IPS-18a (cell line): ENCODE measurements around the gene TBATA.

Experiments
- H3K27ac ChIP-seq: one replicate; pipeline ENCODE4 v1.5.1; 2013; ENCODE audit warnings: low read length
- H3K27me3 ChIP-seq: one replicate; pipeline ENCODE4 v1.6.1; 2013; ENCODE audit warnings: mild to moderate bottlenecking, low read length; ENCODE audit not compliant: control insufficient read depth, insufficient read depth
- H3K36me3 ChIP-seq: one replicate; pipeline ENCODE4 v1.6.1; 2013; ENCODE audit warnings: low read depth, low read length; ENCODE audit not compliant: control insufficient read depth
- H3K4me1 ChIP-seq: one replicate; pipeline ENCODE4 v1.6.1; 2013; ENCODE audit warnings: low read depth, low read length; ENCODE audit not compliant: control insufficient read depth
- H3K4me3 ChIP-seq: one replicate; pipeline ENCODE4 v1.5.1; 2013; ENCODE audit warnings: low read length
- H3K9ac ChIP-seq: one replicate; pipeline ENCODE4 v1.6.1; 2013; ENCODE audit warnings: mild to moderate bottlenecking, low read length, moderate library complexity
- H3K9me3 ChIP-seq: one replicate; pipeline ENCODE4 v1.6.1; 2013; ENCODE audit warnings: low read depth, low read length; ENCODE audit not compliant: control insufficient read depth

The TBATA gene

DNA sequence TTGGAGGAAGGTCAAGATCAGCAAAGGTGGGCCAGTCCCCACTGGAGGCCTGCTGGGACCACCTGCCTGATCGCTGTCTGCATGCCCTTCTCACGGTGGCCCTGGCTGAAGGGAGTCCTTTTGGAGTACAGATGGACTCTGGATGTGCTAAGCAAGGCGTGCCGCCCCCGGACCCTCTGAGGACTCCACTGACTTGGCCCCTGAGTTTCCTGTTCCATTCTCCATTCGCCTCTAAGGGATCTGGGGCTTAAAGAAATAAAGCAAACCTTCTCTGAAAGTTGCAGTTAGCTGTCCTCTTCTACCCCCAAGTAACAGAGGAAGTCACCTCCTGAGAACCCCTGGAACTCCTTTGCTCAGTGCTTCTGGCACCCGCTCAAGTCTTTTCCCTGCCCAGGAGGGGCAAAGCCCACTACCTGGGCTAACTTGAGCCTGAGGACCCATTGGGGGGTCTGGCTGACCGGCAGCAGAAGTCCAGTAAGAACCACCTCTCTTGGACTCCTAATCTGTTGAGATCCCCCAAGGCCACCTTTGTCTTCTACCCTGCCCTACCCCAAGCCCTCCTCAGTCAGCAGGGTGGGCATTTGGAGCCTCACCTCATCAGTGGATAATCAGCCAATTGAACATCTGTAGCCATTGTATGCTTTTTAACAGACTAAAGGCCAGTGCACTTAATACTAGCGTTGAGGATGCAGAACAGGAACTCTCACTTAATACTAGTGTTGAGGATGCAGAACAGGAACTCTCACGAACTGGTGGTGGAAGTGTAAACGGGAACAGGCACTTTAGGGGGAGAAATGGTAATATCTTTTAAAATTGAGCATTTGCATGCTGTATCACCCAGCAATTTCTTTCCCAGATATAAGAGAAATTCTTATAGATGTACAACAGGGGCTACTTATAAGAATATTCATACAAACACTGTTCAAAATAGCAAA is 2.2 kb downstream of the TBATA start:
- Histone ChIP-seq H3K9me3 (no peaks in the 10 kb centered on the region), H3K9ac (no peak overlapping the region), H3K27me3 (no peaks in the 10 kb centered on the region), H3K4me3 (no peak overlapping the region), H3K27ac (no peak overlapping the region), H3K4me1 (no peaks in the 10 kb centered on the region), H3K36me3 (no peaks in the 10 kb centered on the region)

DNA sequence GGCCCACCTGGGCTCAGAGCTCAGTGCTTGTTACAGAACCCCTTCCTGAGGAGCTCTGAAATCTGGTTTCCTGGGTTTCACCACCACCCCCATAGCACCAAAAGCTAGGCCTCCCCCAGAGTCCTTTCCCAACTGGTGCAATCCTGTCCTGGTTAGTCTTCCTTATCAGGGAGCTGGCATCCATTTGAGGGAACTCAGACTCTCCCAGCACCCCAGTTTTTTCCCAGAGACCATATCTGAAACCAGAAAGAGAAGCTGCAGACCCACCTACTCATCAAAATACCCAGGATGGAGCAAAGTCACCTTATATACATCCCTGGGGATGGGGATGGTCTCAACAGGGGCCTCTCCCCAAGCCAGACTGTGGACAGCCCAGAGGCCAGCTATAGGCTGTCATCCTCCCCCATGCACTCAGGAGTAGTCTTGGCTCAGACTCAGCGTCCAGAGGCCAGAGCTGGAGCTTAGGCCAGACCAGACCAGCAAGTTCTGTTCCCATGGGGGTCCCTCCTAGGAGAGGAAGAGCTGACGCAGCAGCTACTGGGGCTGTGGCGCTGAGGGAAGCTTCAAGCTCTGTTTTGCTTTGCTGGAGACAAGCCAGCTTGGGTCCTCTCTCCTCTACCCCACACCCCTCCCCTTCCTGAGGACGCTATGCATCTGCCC is 3.0 kb downstream of the TBATA start:
- Histone ChIP-seq H3K9me3 (no peaks in the 10 kb centered on the region), H3K9ac (no peak overlapping the region), H3K36me3 (no peaks in the 10 kb centered on the region), H3K27ac (no peak overlapping the region), H3K4me3 (no peak overlapping the region), H3K27me3 (no peaks in the 10 kb centered on the region), H3K4me1 (no peaks in the 10 kb centered on the region)

DNA sequence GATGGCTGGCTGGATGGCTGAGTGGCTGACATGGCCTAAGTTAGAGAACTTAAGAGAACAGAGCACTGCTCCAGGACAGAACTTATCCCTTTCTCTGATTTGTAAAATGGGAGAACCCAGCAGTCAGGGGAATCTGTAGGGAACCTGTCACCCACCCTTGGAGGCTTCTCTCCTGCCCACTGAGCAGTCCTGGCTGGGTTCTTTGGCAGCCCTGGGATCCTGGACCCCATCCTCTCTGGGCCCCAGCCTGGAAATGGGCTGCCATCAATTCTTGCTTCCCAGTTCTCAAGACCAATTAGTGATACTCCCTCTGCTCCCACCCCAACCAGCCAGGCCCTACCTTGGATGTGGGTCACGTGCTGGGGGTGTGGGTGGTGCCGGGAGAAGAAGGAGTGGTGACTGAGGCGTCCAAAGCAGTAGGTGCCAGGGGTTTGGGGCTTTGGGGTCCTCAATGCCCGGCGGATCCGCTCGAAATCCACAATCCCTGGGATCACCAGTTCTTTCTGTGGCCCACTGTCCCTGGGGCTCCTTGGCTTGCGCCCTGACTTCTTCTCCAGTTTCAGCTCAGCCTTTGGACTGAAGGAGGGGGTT is 3.6 kb downstream of the TBATA start:
- no peaks in the 10 kb centered on the region for H3K9me3 ChIP-seq
- H3K9ac ChIP-seq = no peak overlapping the region
- H3K4me1 ChIP-seq = no peaks in the 10 kb centered on the region
- H3K4me3 ChIP-seq = no peak overlapping the region
- no peak overlapping the region for H3K27ac ChIP-seq
- no peaks in the 10 kb centered on the region for H3K27me3 ChIP-seq
- H3K36me3 ChIP-seq = no peaks in the 10 kb centered on the region

DNA sequence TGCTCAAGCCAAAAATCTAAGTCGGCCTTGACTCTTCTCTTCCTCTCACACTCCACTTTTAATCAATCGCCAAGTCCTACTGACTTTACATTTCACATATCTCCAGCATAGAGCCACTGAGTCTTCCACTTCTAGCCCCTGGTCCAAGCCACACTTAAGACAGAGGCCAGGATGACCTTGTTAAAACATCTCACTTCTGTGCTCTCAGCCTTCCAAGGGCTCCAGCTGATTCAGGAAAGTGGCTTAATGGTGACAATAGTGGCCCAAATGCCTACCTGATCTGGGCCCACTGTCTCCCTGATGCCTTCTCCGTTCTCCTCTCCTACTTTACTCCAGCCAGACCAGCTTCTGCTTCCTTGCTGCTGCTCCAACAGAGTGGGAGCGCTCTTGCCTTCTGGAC is 4.4 kb downstream of the TBATA start:
- H3K4me1 ChIP-seq = no peaks in the 10 kb centered on the region
- H3K9ac ChIP-seq = no peak overlapping the region
- no peak overlapping the region for H3K4me3 ChIP-seq
- H3K27me3 ChIP-seq = no peaks in the 10 kb centered on the region
- no peaks in the 10 kb centered on the region for H3K36me3 ChIP-seq
- no peak overlapping the region for H3K27ac ChIP-seq
- no peaks in the 10 kb centered on the region for H3K9me3 ChIP-seq

DNA sequence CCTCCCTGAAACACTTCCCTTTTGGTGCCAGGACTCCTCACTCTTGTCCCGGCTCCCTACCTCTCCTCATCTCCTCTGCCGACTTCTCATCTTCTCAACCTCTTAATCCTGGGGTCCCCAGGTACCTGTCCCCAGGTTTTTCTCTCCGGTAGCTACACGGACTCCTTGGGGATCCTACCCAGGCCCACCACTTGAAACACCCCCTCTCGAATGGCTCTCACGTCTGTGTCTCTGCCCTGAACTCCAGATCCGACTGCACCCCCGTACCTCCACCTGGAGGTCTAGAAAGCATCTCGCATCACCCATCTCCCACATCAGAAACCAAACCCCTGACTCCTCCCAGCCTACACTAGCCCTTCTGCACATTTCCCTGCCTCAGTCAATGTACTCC is 4.8 kb downstream of the TBATA start:
- Histone ChIP-seq H3K27ac (no peak overlapping the region), H3K4me1 (no peaks in the 10 kb centered on the region), H3K4me3 (no peak overlapping the region), H3K9ac (no peak overlapping the region), H3K9me3 (no peaks in the 10 kb centered on the region), H3K36me3 (no peaks in the 10 kb centered on the region), H3K27me3 (no peaks in the 10 kb centered on the region)

DNA sequence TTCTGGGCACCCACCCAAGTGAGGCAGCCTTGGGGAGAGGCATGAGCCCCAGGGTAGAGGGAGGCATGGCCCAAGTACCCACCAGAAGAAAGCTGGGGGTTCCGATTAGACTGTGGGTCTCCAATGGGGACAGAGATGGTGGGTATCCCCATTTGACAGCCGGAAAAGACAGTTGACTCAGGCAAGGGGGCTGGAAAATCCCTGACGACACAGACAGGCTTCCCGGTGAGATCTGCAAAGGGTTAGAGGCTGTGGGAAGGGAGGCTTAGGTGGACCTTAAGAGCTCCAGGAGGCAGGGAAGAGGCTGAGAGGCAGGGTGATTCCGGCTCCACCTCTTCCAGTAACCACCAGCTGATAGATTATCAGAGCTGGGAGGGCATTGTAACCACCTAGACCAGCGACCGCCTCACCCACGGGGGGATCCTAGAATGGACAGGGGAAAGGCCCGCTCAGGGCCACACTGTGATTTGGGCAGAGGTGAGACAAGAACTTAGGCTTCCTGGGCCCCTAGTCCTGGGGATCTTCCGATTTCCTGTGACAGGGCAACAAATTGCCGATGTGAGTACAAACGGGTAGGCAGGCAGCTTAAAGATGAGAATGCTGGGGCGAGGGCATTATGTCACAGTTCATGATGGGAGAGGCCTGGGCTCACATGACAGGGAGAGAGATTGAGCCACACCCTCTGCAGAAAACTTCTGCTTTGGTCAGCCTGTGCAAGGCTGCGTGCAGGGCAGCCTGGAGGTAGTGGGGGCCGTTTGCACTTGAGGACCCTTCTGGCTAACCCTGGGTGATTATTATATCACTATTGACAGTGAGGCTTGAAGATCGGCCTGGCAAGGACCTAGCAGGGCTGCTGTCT is 5.4 kb downstream of the TBATA start:
- Histone ChIP-seq H3K9ac (no peak overlapping the region), H3K9me3 (no peaks in the 10 kb centered on the region), H3K27me3 (no peaks in the 10 kb centered on the region), H3K4me1 (no peaks in the 10 kb centered on the region), H3K27ac (no peak overlapping the region), H3K36me3 (no peaks in the 10 kb centered on the region), H3K4me3 (no peak overlapping the region)

DNA sequence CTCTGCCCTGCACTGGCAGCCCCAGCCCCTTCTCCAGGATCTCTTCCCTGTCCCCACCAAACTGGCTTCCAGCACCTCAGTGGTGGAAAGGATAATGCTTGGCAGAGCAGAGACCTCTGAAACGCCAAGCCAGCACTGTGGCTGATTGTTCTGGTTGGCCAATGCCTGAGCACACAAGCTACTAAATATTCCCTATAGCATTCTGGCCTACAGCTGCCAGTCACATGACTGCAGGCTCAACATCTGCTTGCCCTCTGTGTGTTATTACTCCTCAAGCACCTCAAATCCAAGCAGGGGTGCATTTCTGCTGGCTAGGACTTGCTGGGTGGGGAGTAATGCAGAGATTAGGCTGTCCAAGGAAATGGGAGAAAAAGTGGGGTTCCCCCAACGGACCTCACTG is 6.1 kb downstream of the TBATA start:
- H3K36me3 ChIP-seq = no peaks in the 10 kb centered on the region
- H3K4me1 ChIP-seq = no peaks in the 10 kb centered on the region
- H3K9ac ChIP-seq = no peak overlapping the region
- no peaks in the 10 kb centered on the region for H3K27me3 ChIP-seq
- no peak overlapping the region for H3K4me3 ChIP-seq
- H3K9me3 ChIP-seq = no peaks in the 10 kb centered on the region
- no peak overlapping the region for H3K27ac ChIP-seq

DNA sequence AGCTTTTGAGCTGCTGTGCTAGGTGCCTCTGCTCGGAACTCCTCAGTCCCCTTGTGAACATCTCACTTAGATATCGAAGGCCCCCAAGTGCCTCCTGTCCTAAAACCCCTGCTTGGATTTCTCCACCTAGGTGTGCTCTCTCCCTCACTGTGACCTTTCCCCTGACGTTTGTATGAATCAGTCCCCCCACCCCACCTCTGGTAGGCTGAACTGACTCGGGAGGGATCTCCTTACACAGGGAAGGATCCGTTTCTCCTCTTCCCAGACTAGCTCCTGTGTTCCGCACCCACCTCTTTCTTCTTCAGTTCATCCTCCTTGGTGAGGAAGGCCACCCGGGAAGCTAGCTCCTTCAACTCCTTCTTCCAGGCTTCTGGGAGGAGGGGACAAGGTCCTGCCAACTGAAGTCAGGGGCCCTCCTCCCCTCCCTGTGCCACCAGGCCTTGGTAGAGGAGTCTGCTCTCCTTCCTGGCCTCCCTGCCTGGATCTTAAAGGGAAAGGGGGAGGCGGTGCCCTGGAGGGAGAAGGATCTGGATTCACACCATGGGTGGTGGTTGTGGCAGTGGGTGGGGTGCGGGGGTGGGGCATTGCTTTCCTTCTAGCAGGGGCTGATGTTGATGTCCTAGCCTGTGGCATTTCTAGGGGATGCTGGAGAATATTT is 6.8 kb downstream of the TBATA start:
- H3K4me3 ChIP-seq = no peak overlapping the region
- no peaks in the 10 kb centered on the region for H3K4me1 ChIP-seq
- no peak overlapping the region for H3K27ac ChIP-seq
- H3K9me3 ChIP-seq = no peaks in the 10 kb centered on the region
- no peaks in the 10 kb centered on the region for H3K27me3 ChIP-seq
- no peaks in the 10 kb centered on the region for H3K36me3 ChIP-seq
- H3K9ac ChIP-seq = no peak overlapping the region

DNA sequence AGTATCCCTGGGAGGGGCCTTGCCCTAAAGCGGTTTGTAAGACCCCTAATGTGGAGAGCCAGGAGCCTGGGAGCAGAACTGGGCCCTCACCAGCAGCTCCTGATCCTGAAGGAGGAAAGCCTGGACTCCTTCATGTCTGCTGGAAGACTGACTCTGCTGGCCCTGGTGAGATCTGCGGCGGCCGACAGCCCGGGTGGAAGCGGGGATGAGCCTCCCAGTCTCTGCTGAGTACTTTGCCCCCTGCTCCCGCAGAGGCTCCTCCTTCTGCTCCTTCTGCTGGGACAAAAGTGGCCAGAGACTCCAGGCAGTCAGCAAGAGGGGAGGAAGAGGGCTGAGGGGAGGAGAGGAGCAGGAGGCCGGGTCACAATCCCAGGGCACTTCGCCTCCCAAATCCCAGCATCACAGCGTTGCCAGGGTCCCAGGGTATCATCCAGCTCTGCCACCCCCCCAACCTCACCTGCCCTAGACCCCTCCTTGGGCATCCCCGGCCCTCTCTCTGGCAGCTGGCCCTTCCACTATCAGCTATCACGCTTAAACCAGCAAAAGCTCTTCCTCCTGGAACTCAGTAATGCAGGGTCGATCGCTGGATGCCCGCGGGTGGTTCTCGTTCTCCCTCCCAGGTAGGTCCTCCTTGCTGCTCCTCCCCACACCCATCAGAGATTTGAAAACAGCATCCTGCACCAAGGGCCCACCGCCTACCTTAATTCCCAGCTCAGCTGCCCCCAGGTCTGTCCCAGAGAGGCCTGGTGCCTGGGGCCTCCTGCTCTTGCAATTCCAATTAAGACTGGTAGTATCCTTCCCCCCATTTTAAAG is 7.9 kb downstream of the TBATA start:
- H3K9me3 ChIP-seq = no peaks in the 10 kb centered on the region
- H3K9ac ChIP-seq = no peak overlapping the region
- H3K36me3 ChIP-seq = no peaks in the 10 kb centered on the region
- H3K4me3 ChIP-seq = no peak overlapping the region
- H3K27ac ChIP-seq = no peak overlapping the region
- no peaks in the 10 kb centered on the region for H3K27me3 ChIP-seq
- H3K4me1 ChIP-seq = no peaks in the 10 kb centered on the region

DNA sequence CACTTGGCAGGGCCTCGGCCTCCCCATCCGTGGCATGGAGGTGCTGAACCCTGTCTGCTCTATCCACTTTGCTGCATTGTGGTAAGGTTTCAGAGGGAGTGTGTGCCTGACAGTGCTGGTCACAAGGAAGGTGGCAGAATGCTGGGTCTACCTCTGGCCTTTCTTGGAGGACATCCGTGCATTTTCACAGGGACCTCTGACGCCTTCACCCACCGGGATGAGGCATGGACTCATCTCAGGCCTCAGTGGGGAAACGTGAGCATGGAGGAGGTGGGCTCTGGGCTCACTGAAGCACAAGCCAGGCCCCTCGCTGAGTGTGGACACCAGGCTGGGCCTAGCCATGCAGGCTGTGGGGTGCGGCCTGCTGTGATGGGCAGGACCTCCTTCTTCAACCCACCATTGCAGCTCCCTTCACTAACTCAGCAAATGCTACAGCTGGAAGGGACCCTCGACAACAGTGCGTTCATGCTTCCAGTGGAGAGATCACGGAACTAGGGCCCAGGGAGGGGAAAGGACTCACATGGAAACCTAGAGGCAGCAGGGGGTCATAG is 8.6 kb downstream of the TBATA start:
- Histone ChIP-seq H3K9ac (no peak overlapping the region), H3K4me1 (no peaks in the 10 kb centered on the region), H3K36me3 (no peaks in the 10 kb centered on the region), H3K9me3 (no peaks in the 10 kb centered on the region), H3K27ac (no peak overlapping the region), H3K4me3 (no peak overlapping the region), H3K27me3 (no peaks in the 10 kb centered on the region)
